Left colon (tissue), 2 donors: ENCODE measurements around the gene PKIB. TPM values are rescaled to one million over a fixed set of nuclear protein-coding genes. Genes with fewer than 3 reads are reported as not detected.

Experiments used
- ATAC-seq: fragments of 200-7000 bp; cut with Tn5 transposase; one replicate; pipeline ENCODE4 v1.9.1; 2020; ENCODE audit warnings: mild to moderate bottlenecking, moderate library complexity
- DNase-seq, 2 donors: peaks; one replicate each; pipeline ENCODE4 v3.0.0-alpha.2; 2020
- intact Hi-C, 2 donors: fragments of 100-400 bp; cut with DNase I in 1 of 2; cut with micrococcal nuclease in 1 of 2; formaldehyde crosslinking; loops; one replicate each; pipeline versions ENCODE4 v1.11.2 to v1.14.0; 2022; cut with DNase I, micrococcal nuclease
- total RNA-seq, 2 donors: library from RNA; stranded (reverse); fragmentation: NEBNext Ultra II Directional; extraction: Animal tissue kit (Norgen Biotek cat#: 25700); gene quantifications; one replicate each; pipeline ENCODE4 v1.2.1, GENCODE V29; 2021
- donor health status: DM: no; HTN: no; CAD: no.
- donor health status: DM: yes; HTN: yes; CAD: no.

PKIB gene
- total RNA-seq, 2 donors from 2014 or later, result 140 to 169 TPM

GRCh38 chr6:122653094-122653493 is 42.9 kb downstream of the PKIB start:
- ATAC-seq (peak; percentile 78), DNase-seq (no peak)
- intact Hi-C loops, result no loop called here

- DNase-seq (no peak), ATAC-seq (no peak)
- intact Hi-C loops, result no loop called here
These were observed 43.8 kb downstream of the PKIB start for GRCh38 chr6:122654012-122654411.

GRCh38 chr6:122657601-122658000 is 47.4 kb downstream of the PKIB start:
- DNase-seq, result no peak

GRCh38 chr6:122660296-122660695 is 50.1 kb downstream of the PKIB start:
- intact Hi-C loops, result no loop called here
- DNase-seq (no peak), ATAC-seq (no peak)

More at GRCh38 chr6:122657601-122658000, 47.4 kb downstream of the PKIB start:
- ATAC-seq, result peak; percentile 74
- intact Hi-C loops, result no loop called here

- DNase-seq, result no peak
- intact Hi-C loops, result no loop called here
- ATAC-seq, result no peak
These were observed 53.8 kb downstream of the PKIB start for GRCh38 chr6:122663981-122664380.

- ATAC-seq, result peak; percentile 94
- DNase-seq, result no peak
- intact Hi-C loops, result no loop called here
These were observed 55.7 kb downstream of the PKIB start for GRCh38 chr6:122665929-122666328.

- intact Hi-C loops, result no loop called here
- no peak for ATAC-seq
- no peak for DNase-seq
These were observed 56.2 kb downstream of the PKIB start for GRCh38 chr6:122666418-122666817.

GRCh38 chr6:122669418-122669817 is 59.2 kb downstream of the PKIB start:
- DNase-seq, result no peak
- intact Hi-C loops, result no loop called here

GRCh38 chr6:122669868-122670267 is 59.7 kb downstream of the PKIB start:
- ATAC-seq, result no peak
- DNase-seq, result no peak
- intact Hi-C loops, result no loop called here

More at GRCh38 chr6:122669418-122669817, 59.2 kb downstream of the PKIB start:
- ATAC-seq, result no peak

- DNase-seq (no peak), ATAC-seq (peak; percentile 95)
- intact Hi-C loops, result no loop called here
These were observed 61.0 kb downstream of the PKIB start for GRCh38 chr6:122671251-122671650.

GRCh38 chr6:122673343-122673961 is 63.2 kb downstream of the PKIB start:
- peak; percentile 65 for ATAC-seq
- DNase-seq, result no peak
- intact Hi-C loops, result no loop called here

- DNase-seq, result no peak
- intact Hi-C loops, result no loop called here
- ATAC-seq, result no peak
These were observed 65.9 kb downstream of the PKIB start for GRCh38 chr6:122676146-122676545.

GRCh38 chr6:122676688-122677087 is 66.5 kb downstream of the PKIB start:
- intact Hi-C loops, result no loop called here
- ATAC-seq, result no peak
- DNase-seq, result no peak

- no peak for ATAC-seq
- DNase-seq, result no peak
- intact Hi-C loops, result no loop called here
These were observed 67.2 kb downstream of the PKIB start for GRCh38 chr6:122677406-122677805.

GRCh38 chr6:122678841-122679240 is 68.6 kb downstream of the PKIB start:
- DNase-seq (no peak), ATAC-seq (no peak)
- intact Hi-C loops, result no loop called here

GRCh38 chr6:122681705-122682104 is 71.5 kb downstream of the PKIB start:
- intact Hi-C loops, result no loop called here
- DNase-seq (no peak), ATAC-seq (no peak)

GRCh38 chr6:122683989-122684651 is 73.9 kb downstream of the PKIB start:
- intact Hi-C loops, result no loop called here
- ATAC-seq, result no peak
- DNase-seq, result no peak

GRCh38 chr6:122692175-122692598 is 82.0 kb downstream of the PKIB start:
- ATAC-seq (no peak), DNase-seq (no peak)
- intact Hi-C loops, result no loop called here

GRCh38 chr6:122692807-122693580 is 82.8 kb downstream of the PKIB start:
- DNase-seq (no peak), ATAC-seq (no peak)
- intact Hi-C loops, result no loop called here

GRCh38 chr6:122694075-122694474 is 83.9 kb downstream of the PKIB start:
- no peak for ATAC-seq
- intact Hi-C loops, result no loop called here

More at GRCh38 chr6:122694075-122694474, 83.9 kb downstream of the PKIB start:
- no peak for DNase-seq
